Measurements from ENCODE around the gene PGK1. TPM values are rescaled to one million over a fixed set of nuclear protein-coding genes. Genes with fewer than 3 reads are reported as not detected.
"Not testable (repeated sequence)": the region's sequence is repeated elsewhere in the genome, so short reads cannot be mapped to it uniquely, and the experiment has no call there.

PGK1 gene
- total RNA-seq, 1 experiment from 2014 or later, result 492 TPM

DNA sequence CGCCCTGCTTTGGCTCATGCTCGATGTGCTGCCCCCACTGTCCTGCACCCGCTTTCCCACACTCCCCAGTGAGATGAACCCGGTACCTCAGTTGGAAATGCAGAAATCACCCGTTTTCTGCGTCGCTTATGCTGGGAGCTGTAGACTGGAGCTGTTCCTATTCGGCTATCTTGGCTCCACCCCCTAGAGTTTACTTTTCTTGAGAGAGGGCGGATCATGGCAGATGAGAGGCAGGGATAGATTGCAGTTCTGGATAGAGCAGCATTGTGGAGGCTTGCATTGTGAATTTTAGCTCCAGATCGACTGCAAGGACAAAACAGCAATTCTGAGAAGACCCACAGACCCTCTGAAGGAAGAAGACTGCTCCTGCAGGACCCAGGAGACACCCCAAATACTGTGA lies 53.8 kb downstream of the PGK1 start:
- H3K4me3 ChIP-seq (replicated peaks in 1 of 2; ENCODE audit: low read depth in 1 of 2, low read length in 2 of 2); H2AFZ ChIP-seq (ENCODE audit: low read depth, low read length, poor library complexity, severe bottlenecking); H3K9ac ChIP-seq (ENCODE audit: low read length); H3K27ac ChIP-seq (ENCODE audit: low read depth, low read length); H3K4me2 ChIP-seq (ENCODE audit: low read length); H3K79me2 ChIP-seq (ENCODE audit: insufficient read depth, low read length); ATAC-seq; H3K27me3 ChIP-seq (ENCODE audit: insufficient read depth, low read length); BruUV-seq (replicated peaks); intact Hi-C loops (cut with micrococcal nuclease); H3K4me1 ChIP-seq (ENCODE audit: control insufficient read depth in 1 of 2, insufficient read depth in 2 of 2, low read length in 2 of 2); H3K36me3 ChIP-seq (ENCODE audit: control insufficient read depth in 1 of 2, insufficient read depth in 2 of 2, low read length in 2 of 2); RAD21 ChIA-PET (ENCODE audit: low non-redundant PET in 1 of 2, low total read pairs in 2 of 2, uncharacterized antibody in 2 of 2, unreplicated experiment in 2 of 2); H3K9me2 ChIP-seq (ENCODE audit: insufficient read depth); DNase-seq (ENCODE audit: low read depth, low spot score); POLR2A ChIA-PET; H3K9me3 ChIP-seq (ENCODE audit: control insufficient read depth in 1 of 2, insufficient read depth in 1 of 2, low read depth in 1 of 2, low read length in 2 of 2); CTCF ChIA-PET; H4K20me1 ChIP-seq (ENCODE audit: insufficient read depth): not testable (repeated sequence)

- H3K79me2 ChIP-seq (ENCODE audit: insufficient read depth, low read length), result not testable (repeated sequence)
Observed at GRCh38 chrX:78160711-78161110, 56.7 kb downstream of the PGK1 start.

DNA sequence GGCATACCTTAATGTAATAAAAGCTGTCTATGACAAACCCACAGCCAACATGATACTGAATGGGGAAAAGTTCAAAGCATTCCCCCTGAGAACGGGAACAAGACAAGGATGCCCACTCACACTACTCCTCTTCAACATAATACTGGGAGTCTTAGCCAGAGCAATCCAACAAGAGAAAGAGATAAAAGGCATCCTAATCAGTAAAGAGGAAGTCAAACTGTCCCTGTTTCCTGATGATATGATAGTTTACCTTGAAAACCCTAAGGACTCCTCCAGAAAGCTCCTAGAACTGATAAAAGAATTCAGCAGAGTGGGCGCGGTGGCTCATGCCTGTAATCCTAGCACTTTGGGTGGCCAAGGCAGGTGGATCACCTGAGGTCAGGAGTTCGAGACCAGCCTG lies 59.1 kb downstream of the PGK1 start:
- H3K4me2 ChIP-seq (ENCODE audit: low read length); H3K79me2 ChIP-seq (ENCODE audit: insufficient read depth, low read length); intact Hi-C loops (cut with micrococcal nuclease); ATAC-seq; RAD21 ChIA-PET (ENCODE audit: low non-redundant PET in 1 of 2, low total read pairs in 2 of 2, uncharacterized antibody in 2 of 2, unreplicated experiment in 2 of 2); H3K4me1 ChIP-seq (ENCODE audit: control insufficient read depth in 1 of 2, insufficient read depth in 2 of 2, low read length in 2 of 2); H3K27me3 ChIP-seq (ENCODE audit: insufficient read depth, low read length); H3K9me2 ChIP-seq (ENCODE audit: insufficient read depth); H4K20me1 ChIP-seq (ENCODE audit: insufficient read depth); H2AFZ ChIP-seq (ENCODE audit: low read depth, low read length, poor library complexity, severe bottlenecking); H3K9ac ChIP-seq (ENCODE audit: low read length); H3K9me3 ChIP-seq (ENCODE audit: control insufficient read depth in 1 of 2, insufficient read depth in 1 of 2, low read depth in 1 of 2, low read length in 2 of 2); POLR2A ChIA-PET; CTCF ChIA-PET; DNase-seq (ENCODE audit: low read depth, low spot score); H3K36me3 ChIP-seq (ENCODE audit: control insufficient read depth in 1 of 2, insufficient read depth in 2 of 2, low read length in 2 of 2); H3K27ac ChIP-seq (ENCODE audit: low read depth, low read length); H3K4me3 ChIP-seq (replicated peaks in 1 of 2; ENCODE audit: low read depth in 1 of 2, low read length in 2 of 2); BruUV-seq (replicated peaks): not testable (repeated sequence)

More at GRCh38 chrX:78160711-78161110, 56.7 kb downstream of the PGK1 start:
- H3K9me2 ChIP-seq (ENCODE audit: insufficient read depth); H3K9ac ChIP-seq (ENCODE audit: low read length); intact Hi-C loops (cut with micrococcal nuclease); H3K27ac ChIP-seq (ENCODE audit: low read depth, low read length); RAD21 ChIA-PET (ENCODE audit: low non-redundant PET in 1 of 2, low total read pairs in 2 of 2, uncharacterized antibody in 2 of 2, unreplicated experiment in 2 of 2); H3K4me1 ChIP-seq (ENCODE audit: control insufficient read depth in 1 of 2, insufficient read depth in 2 of 2, low read length in 2 of 2); H4K20me1 ChIP-seq (ENCODE audit: insufficient read depth); DNase-seq (ENCODE audit: low read depth, low spot score); H3K36me3 ChIP-seq (ENCODE audit: control insufficient read depth in 1 of 2, insufficient read depth in 2 of 2, low read length in 2 of 2); H3K27me3 ChIP-seq (ENCODE audit: insufficient read depth, low read length); ATAC-seq; H3K4me2 ChIP-seq (ENCODE audit: low read length); POLR2A ChIA-PET; H3K9me3 ChIP-seq (ENCODE audit: control insufficient read depth in 1 of 2, insufficient read depth in 1 of 2, low read depth in 1 of 2, low read length in 2 of 2); H3K4me3 ChIP-seq (replicated peaks in 1 of 2; ENCODE audit: low read depth in 1 of 2, low read length in 2 of 2); CTCF ChIA-PET; BruUV-seq (replicated peaks); H2AFZ ChIP-seq (ENCODE audit: low read depth, low read length, poor library complexity, severe bottlenecking): not testable (repeated sequence)
